CD4-positive, alpha-beta T cell treated with Interleukin-4 for 1 hour (primary cell): Measurements from ENCODE around the gene HOXA13.

ENCODE experiments used
- DNase-seq, 2 donors: peaks; one replicate each; pipeline ENCODE4 v3.0.0-alpha.2; 2020 to 2022

Gene HOXA13

GRCh38 chr7:27235387-27236311 is 35.8 kb upstream of the HOXA13 start:
- no peak for DNase-seq

GRCh38 chr7:27229448-27229847 is 29.6 kb upstream of the HOXA13 start:
- DNase-seq = no peak

- no peak for DNase-seq
Measured at GRCh38 chr7:27224983-27225934, 25.4 kb upstream of the HOXA13 start.

GRCh38 chr7:27223941-27224575 is 24.2 kb upstream of the HOXA13 start:
- DNase-seq = no peak

GRCh38 chr7:27221201-27221797 is 21.4 kb upstream of the HOXA13 start:
- DNase-seq = no peak

- DNase-seq = no peak
Measured at GRCh38 chr7:27220440-27220955, 20.6 kb upstream of the HOXA13 start.

GRCh38 chr7:27219821-27220220 is 19.9 kb upstream of the HOXA13 start:
- no peak for DNase-seq

GRCh38 chr7:27217951-27218350 is 18.1 kb upstream of the HOXA13 start:
- DNase-seq = no peak

GRCh38 chr7:27215356-27215755 is 15.5 kb upstream of the HOXA13 start:
- DNase-seq = no peak

GRCh38 chr7:27214239-27214950 is 14.5 kb upstream of the HOXA13 start:
- no peak for DNase-seq

- no peak for DNase-seq
Measured at GRCh38 chr7:27213433-27214238, 13.7 kb upstream of the HOXA13 start.

- DNase-seq = no peak
Measured at GRCh38 chr7:27212497-27213432, 12.9 kb upstream of the HOXA13 start.

GRCh38 chr7:27211764-27212204 is 11.9 kb upstream of the HOXA13 start:
- no peak for DNase-seq

GRCh38 chr7:27211084-27211446 is 11.2 kb upstream of the HOXA13 start:
- no peak for DNase-seq

GRCh38 chr7:27210441-27211083 is 10.7 kb upstream of the HOXA13 start:
- DNase-seq = no peak

- no peak for DNase-seq
Measured at GRCh38 chr7:27209933-27210440, 10.1 kb upstream of the HOXA13 start.

GRCh38 chr7:27208998-27209397 is 9.1 kb upstream of the HOXA13 start:
- DNase-seq = no peak

- DNase-seq = no peak
Measured at GRCh38 chr7:27207348-27207985, 7.6 kb upstream of the HOXA13 start.
